Parathyroid adenoma (tissue), 2 donors: ENCODE results near the gene OR6S1.
"Not testable (repeated sequence)": the region's sequence is repeated elsewhere in the genome, so short reads cannot be mapped to it uniquely, and the experiment has no call there.

Experiments
- H2AFZ ChIP-seq: fragments of 300-600 bp; sonication (generic); one replicate; pipeline ENCODE4 v1.7.0; 2017; ENCODE audit warnings: antibody characterized with exemption, mild to moderate bottlenecking
- H3K27ac ChIP-seq: fragments of 300-600 bp; sonication (generic); one replicate; pipeline ENCODE4 v1.7.0; 2017
- H3K27me3 ChIP-seq: fragments of 300-600 bp; sonication (generic); one replicate; pipeline ENCODE4 v1.7.0; 2017; ENCODE audit warnings: low read length; ENCODE audit not compliant: control insufficient read depth, insufficient read depth
- H3K36me3 ChIP-seq: fragments of 300-600 bp; sonication (generic); one replicate; pipeline ENCODE4 v1.7.0; 2017; ENCODE audit warnings: low read length; ENCODE audit not compliant: control insufficient read depth, insufficient read depth
- H3K4me1 ChIP-seq: fragments of 300-600 bp; sonication (generic); one replicate; pipeline ENCODE4 v1.7.0; 2017; ENCODE audit warnings: control low read depth
- H3K4me2 ChIP-seq: fragments of 300-600 bp; sonication (generic); one replicate; pipeline ENCODE4 v1.7.0; 2017; ENCODE audit warnings: low read length
- H3K4me3 ChIP-seq: fragments of 300-600 bp; sonication (generic); one replicate; pipeline ENCODE4 v1.7.0; 2017; ENCODE audit warnings: low read depth, low read length
- H3K79me2 ChIP-seq: fragments of 300-600 bp; sonication (generic); one replicate; pipeline ENCODE4 v1.7.0; 2017; ENCODE audit warnings: control low read depth
- H3K9ac ChIP-seq: fragments of 300-600 bp; sonication (generic); one replicate; pipeline ENCODE4 v1.7.0; 2017; ENCODE audit warnings: mild to moderate bottlenecking
- H3K9me3 ChIP-seq: fragments of 300-600 bp; sonication (generic); one replicate; pipeline ENCODE4 v1.7.0; 2017; ENCODE audit warnings: low read length; ENCODE audit not compliant: control insufficient read depth
- CTCF ChIP-seq: fragments of 300-600 bp; sonication (generic); IDR thresholded peaks from one replicate; pipeline ENCODE4 v1.7.0; 2017; ENCODE audit warnings: antibody characterized with exemption, mild to moderate bottlenecking
- donor health status: primary hyperparathyroidism.

OR6S1 gene

GRCh38 chr14:20668969-20669368, 27.5 kb upstream of the OR6S1 start:
- Histone ChIP-seq H3K4me3 (no peak overlapping the region), H3K27me3 (no peaks in the 10 kb centered on the region), H3K9ac (no peak overlapping the region), H3K4me2 (no peak overlapping the region), H2AFZ (no peak overlapping the region), H3K9me3 (no peaks in the 10 kb centered on the region), H3K79me2 (no peaks in the 10 kb centered on the region), H3K27ac (no peak overlapping the region), H3K4me1 (no peaks in the 10 kb centered on the region), H3K36me3 (no peaks in the 10 kb centered on the region)
- no peak for TF ChIP-seq CTCF

- Histone ChIP-seq H2AFZ (no peak overlapping the region), H3K27me3 (no peaks in the 10 kb centered on the region), H3K9me3 (no peaks in the 10 kb centered on the region), H3K4me2 (no peak overlapping the region), H3K27ac (no peak overlapping the region), H3K9ac (no peak overlapping the region), H3K4me3 (no peak overlapping the region), H3K79me2 (no peaks in the 10 kb centered on the region), H3K4me1 (no peaks in the 10 kb centered on the region), H3K36me3 (no peaks in the 10 kb centered on the region)
- TF ChIP-seq CTCF: no peak
Measured at GRCh38 chr14:20667957-20668356, 26.5 kb upstream of the OR6S1 start.

- not testable (repeated sequence) for H2AFZ ChIP-seq, H3K36me3 ChIP-seq, H3K4me3 ChIP-seq, H3K4me1 ChIP-seq, H3K79me2 ChIP-seq, H3K27ac ChIP-seq, H3K9me3 ChIP-seq, H3K27me3 ChIP-seq, H3K9ac ChIP-seq, H3K4me2 ChIP-seq
Measured at GRCh38 chr14:20666400-20666961, 25.0 kb upstream of the OR6S1 start.

GRCh38 chr14:20662968-20663732, 21.7 kb upstream of the OR6S1 start:
- TF ChIP-seq CTCF: peak; percentile 71
- Histone ChIP-seq H3K79me2 (no peaks in the 10 kb centered on the region), H3K9ac (no peak overlapping the region), H3K27me3 (no peaks in the 10 kb centered on the region), H2AFZ (peak overlapping the region; percentile 72), H3K4me3 (no peak overlapping the region), H3K27ac (no peak overlapping the region), H3K4me1 (no peaks in the 10 kb centered on the region), H3K9me3 (no peaks in the 10 kb centered on the region), H3K4me2 (peak overlapping the region; percentile 46), H3K36me3 (no peaks in the 10 kb centered on the region)

- no peak overlapping the region for H3K4me2 ChIP-seq
- no peaks in the 10 kb centered on the region for H3K4me1 ChIP-seq
- H3K27ac ChIP-seq: no peak overlapping the region
- peaks cover 3% of the 10 kb centered on the region for H3K27me3 ChIP-seq
- no peak for TF ChIP-seq CTCF
- no peaks in the 10 kb centered on the region for H3K36me3 ChIP-seq
- H3K9me3 ChIP-seq: no peaks in the 10 kb centered on the region
- no peak overlapping the region for H2AFZ ChIP-seq
- H3K9ac ChIP-seq: no peak overlapping the region
- no peaks in the 10 kb centered on the region for H3K79me2 ChIP-seq
- H3K4me3 ChIP-seq: no peak overlapping the region
Measured at GRCh38 chr14:20661197-20661596, 19.7 kb upstream of the OR6S1 start.
